ENCODE results near the gene TSPAN4. TPM values are rescaled to one million over a fixed set of nuclear protein-coding genes. Genes with fewer than 3 reads are reported as not detected.

The TSPAN4 gene
- total and polyA plus RNA-seq, 8 donors: 10.5 to 116 (median 28.4) TPM

DNA sequence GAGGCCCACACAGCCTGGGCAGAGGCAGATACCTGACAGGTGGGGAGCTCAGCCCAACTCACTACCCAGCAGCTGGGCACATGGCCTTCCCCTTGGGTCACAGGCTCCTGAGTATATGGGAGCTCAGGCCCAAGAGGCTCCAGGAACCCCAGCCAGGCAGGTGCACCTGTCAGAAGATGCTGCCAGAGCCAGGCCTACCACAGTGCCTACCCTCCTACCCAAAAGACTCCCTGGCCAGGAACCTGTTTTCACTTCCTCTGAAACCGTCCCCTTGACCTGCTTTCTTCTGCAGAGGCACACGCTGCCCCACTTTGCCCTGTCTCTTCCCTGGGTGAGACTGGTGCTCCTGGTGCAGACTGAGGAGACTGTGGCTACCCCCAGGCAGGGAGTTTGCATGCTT is 65.0 kb downstream of the TSPAN4 start:
- WGBS, 5 donors: 83 to 95% (median 94%) methylated on average over 2 of the region's 2 CpGs
- DNase-seq: no peak
- intact Hi-C loops (cut with DNase I; ENCODE audit: low total_unique reads): no loop called here
- peaks cover 12 to 32% (median 30%) of the 10 kb centered on the region in 4 donors for H3K4me1 ChIP-seq
- H3K4me3 ChIP-seq: no peak overlapping the region
- no peak for TF ChIP-seq CTCF (IDR thresholded peaks at IDR 0.05)
- no peak for TF ChIP-seq EP300 (IDR thresholded peaks at IDR 0.05)
- no peak for TF ChIP-seq POLR2AphosphoS5 (IDR thresholded peaks at IDR 0.05)
- no peak for TF ChIP-seq POLR2A (IDR thresholded peaks at IDR 0.05)
- no peak overlapping the region for H3K27ac ChIP-seq
- H3K9me3 ChIP-seq: no peaks in the 10 kb centered on the region
- no peaks in the 10 kb centered on the region for H3K27me3 ChIP-seq
- peaks cover 20 to 46% (median 31%) of the 10 kb centered on the region in 4 donors for H3K36me3 ChIP-seq

- no peak for DNase-seq
- Histone ChIP-seq H3K4me3 (no peak overlapping the region), H3K27ac (no peak overlapping the region), H3K36me3 (peaks cover 14 to 40% (median 25%) of the 10 kb centered on the region in 4 donors), H3K27me3 (no peaks in the 10 kb centered on the region), H3K4me1 (peaks cover 12 to 32% (median 30%) of the 10 kb centered on the region in 4 donors), H3K9me3 (no peaks in the 10 kb centered on the region)
- WGBS, 5 donors: 83 to 95% (median 90%) methylated on average over 3 to 5 of the region's 5 CpGs
- intact Hi-C loops (cut with DNase I; ENCODE audit: low total_unique reads): no loop called here
- TF ChIP-seq POLR2AphosphoS5 (IDR thresholded peaks at IDR 0.05) (no peak), CTCF (IDR thresholded peaks at IDR 0.05) (no peak), POLR2A (IDR thresholded peaks at IDR 0.05) (no peak), EP300 (IDR thresholded peaks at IDR 0.05) (no peak)
Measured at GRCh38 chr11:908273-908672, 65.6 kb downstream of the TSPAN4 start.

GRCh38 chr11:909406-909805 is 66.8 kb downstream of the TSPAN4 start:
- H3K4me3 ChIP-seq: peak overlapping the region in 2 of 4 donors; percentile 75 to 100
- intact Hi-C loops (cut with DNase I; ENCODE audit: low total_unique reads): no loop called here
- H3K27ac ChIP-seq: no peak overlapping the region
- H3K4me1 ChIP-seq: peaks cover 12 to 32% (median 30%) of the 10 kb centered on the region in 4 donors
- TF ChIP-seq EP300 (IDR thresholded peaks at IDR 0.05): no peak
- TF ChIP-seq CTCF (IDR thresholded peaks at IDR 0.05): no peak
- no peak for TF ChIP-seq POLR2AphosphoS5 (IDR thresholded peaks at IDR 0.05)
- TF ChIP-seq POLR2A (IDR thresholded peaks at IDR 0.05): no peak
- H3K27me3 ChIP-seq: no peaks in the 10 kb centered on the region
- 84 to 94% (median 91%) methylated on average over 11 of the region's 11 CpGs for WGBS, 5 donors
- no peak for DNase-seq
- H3K9me3 ChIP-seq: no peaks in the 10 kb centered on the region
- H3K36me3 ChIP-seq: peaks cover 3 to 29% (median 13%) of the 10 kb centered on the region in 4 donors

DNA sequence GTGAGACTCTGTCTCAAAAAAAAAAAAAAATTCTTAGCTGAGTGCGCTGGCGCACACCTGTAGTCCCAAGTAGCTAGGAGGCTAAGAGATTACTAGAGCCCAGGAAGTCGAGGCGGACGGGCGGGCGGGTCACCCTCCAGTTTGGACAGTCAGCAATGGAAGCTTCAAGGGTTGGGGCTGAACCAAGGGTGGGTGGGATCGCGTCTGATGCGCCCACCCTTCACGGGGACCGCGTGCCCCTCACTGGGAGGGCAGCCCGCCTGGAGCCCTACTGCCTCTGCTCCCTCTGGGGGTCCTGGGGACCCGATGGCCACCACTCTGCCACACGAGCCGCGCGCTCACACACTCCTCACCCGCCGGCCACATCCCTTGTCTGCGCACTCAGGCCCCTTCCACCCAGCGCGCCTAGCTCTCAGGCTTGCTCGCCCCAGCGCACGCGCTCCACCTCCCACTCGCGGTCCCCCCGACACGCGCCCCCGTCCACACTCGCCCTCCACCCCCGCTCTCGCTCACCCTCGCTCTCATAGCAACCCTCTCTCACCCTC is 67.5 kb downstream of the TSPAN4 start:
- no peaks in the 10 kb centered on the region for H3K27me3 ChIP-seq
- no peaks in the 10 kb centered on the region for H3K9me3 ChIP-seq
- peak overlapping the region; percentile 75 to 100 (median 86) for H3K4me3 ChIP-seq
- DNase-seq: no peak
- TF ChIP-seq CTCF (IDR thresholded peaks at IDR 0.05) (no peak), POLR2AphosphoS5 (IDR thresholded peaks at IDR 0.05) (no peak), EP300 (IDR thresholded peaks at IDR 0.05) (no peak), POLR2A (IDR thresholded peaks at IDR 0.05) (no peak)
- H3K36me3 ChIP-seq: peaks cover 0 to 22% (median 8%) of the 10 kb centered on the region in 4 donors
- intact Hi-C loops (cut with DNase I; ENCODE audit: low total_unique reads): no loop called here
- peak overlapping the region; percentile 70 to 98 (median 93) for H3K27ac ChIP-seq
- WGBS, 5 donors: 1 to 3% (median 2%) methylated on average over 26 to 38 of the region's 38 CpGs
- peaks cover 12 to 35% (median 30%) of the 10 kb centered on the region in 4 donors for H3K4me1 ChIP-seq

Data from stomach (tissue), 9 donors.